T47D (cell line): ENCODE measurements around the gene SUMO4.
A peak's percentile ranks its signal among the peaks of the same experiment; 100 is the strongest.

ENCODE experiments used
- DNase-seq, 2 experiments: peaks; one replicate each; pipeline versions ENCODE4 v3.0.0 to v3.0.0-alpha.2; 2011 to 2012; ENCODE audit warnings: low read depth in 1 of 2, low spot score in 1 of 2
- JUND ChIP-seq: IDR thresholded peaks from 2 replicates; pipeline ENCODE4 v1.6.1; 2012; ENCODE audit warnings: low read depth
- in situ Hi-C: cut with HindIII; loops from 2 replicates; pipeline ENCODE4 v1.10.0; 2016; ENCODE audit warnings: low sequenced_read_pairs, low pct_unique_long_range_greater_than_20kb

The SUMO4 gene

DNA sequence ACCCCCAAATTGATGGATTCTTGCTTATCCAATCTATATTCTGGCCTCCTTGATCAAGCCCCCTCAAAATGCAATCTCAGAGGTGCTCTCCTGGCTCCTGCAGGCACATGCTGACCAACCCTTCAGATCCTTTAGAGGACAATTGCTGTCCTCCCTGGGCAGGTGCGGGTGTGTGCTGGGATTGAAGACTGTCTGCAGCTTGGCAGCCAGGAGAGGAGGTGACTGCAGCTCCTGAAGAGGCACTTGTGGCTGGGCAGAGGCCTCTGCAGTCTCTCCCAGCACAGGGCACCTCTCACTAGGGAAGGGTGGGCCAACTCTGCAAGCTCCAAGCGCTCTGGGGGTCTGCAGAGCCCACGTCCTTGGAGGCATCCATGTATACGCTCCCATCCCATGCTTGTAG lies 28.5 kb downstream of the SUMO4 start:
- in situ Hi-C loops, result no loop called here
- TF ChIP-seq JUND, result no peak
- no peak for DNase-seq

DNA sequence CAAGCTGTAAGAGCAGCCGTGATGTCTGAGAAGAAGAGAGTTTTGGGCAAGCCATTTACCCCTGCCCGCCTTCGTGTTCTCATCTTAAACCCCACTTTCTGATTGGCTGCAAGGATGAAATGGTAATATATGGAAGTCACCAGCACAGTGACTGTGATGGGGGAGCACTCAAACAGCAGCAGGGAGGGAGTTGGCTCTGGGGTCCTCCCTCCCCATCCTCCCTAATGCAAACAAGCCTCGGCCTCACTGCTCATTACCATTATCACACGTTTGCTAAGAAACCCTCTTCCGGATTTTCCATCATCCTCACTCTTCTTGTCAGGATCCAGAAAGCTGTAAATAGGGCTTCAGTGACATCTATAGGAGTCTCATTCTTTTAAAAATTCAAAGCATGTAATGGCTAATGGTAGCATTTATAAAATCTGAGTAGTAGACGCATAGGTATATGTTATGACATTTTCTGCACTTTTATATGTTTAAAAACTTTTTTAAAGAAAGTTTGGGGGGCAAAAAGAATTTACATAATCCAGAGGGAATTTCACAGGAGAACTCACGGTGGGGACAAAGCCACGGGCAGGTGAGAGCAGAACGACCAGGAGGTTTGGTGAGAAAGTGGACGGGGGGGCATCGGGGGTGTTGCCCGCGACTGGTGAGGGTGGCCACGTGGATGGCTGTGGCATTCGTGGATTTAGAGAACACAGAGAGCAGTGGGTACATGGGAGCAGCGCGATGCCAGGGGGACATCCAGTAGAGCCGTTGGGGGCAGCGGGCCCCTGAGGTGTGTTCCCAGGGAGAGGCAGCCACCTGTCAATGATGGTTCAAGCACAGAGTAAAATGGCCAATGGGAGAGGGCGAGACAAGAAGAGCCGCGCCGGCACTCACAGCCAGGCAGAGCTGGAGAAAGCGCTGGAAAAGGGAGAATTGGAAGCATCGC lies 29.6 kb downstream of the SUMO4 start:
- TF ChIP-seq JUND, result no peak
- DNase-seq, result peak in 1 of 2 experiments; percentile 27
- in situ Hi-C loops, result no loop called here

DNA sequence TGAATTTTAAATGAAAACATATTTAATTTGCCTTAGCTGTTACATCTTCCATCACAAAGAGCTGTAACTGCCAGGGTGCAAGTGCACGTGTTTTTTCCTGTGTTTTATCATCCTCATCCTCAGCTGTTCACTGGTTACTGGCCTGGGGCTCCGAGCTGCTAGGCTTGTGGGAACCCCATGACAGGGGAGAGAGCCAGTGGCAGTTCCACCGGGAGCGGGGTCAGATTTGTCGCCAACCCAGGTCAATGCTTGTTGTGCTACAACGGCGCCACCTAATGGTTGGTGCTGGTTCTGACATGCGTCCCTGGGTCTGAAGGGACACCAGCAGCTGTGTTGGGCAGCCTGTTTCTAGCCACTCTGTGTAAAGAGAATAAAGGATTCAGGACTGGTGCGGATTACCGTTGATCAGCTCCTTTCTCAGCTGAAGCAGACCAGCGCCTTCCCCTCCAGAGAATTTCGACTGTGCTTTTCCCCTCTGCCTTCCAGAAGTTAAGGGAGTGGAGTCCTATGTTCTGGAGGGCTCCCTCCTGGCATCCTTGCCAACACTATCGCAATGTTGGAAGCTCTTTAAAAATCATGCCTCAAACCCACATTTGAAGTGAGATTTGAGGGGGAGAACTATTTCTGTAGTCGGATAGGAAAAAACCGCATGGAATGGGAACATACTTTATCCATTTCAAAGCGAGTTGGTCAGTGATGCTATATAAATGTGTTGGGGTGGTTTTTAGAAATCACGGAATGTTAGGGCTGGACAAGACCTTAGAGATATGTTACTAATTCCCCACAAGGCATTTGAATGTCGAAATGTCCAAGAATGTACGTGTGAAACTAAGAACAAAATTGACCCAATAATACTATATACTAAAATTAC lies 32.1 kb downstream of the SUMO4 start:
- peak; percentile 69 to 88 for DNase-seq
- in situ Hi-C loops, result no loop called here
- no peak for TF ChIP-seq JUND

DNA sequence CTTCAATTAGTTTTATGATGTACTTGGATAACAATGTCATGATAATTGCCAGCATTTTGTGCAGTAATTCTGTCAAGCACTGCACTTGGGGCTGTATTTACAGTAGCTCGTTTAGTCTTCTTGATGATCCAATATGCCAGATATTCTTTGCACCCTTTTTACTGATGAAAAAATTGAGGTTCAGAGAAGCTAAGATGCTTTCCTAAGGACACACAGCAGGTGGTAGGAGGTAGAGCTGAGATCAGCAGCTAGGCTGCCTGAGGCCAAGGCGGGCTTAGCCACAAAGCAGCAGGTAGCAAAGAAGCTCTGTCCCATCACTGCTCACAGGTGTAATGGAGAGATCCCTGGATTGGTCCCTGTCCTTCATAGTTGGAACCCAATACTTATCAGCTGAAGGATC lies 33.3 kb downstream of the SUMO4 start:
- in situ Hi-C loops, result no loop called here
- TF ChIP-seq JUND, result no peak
- DNase-seq, result no peak

DNA sequence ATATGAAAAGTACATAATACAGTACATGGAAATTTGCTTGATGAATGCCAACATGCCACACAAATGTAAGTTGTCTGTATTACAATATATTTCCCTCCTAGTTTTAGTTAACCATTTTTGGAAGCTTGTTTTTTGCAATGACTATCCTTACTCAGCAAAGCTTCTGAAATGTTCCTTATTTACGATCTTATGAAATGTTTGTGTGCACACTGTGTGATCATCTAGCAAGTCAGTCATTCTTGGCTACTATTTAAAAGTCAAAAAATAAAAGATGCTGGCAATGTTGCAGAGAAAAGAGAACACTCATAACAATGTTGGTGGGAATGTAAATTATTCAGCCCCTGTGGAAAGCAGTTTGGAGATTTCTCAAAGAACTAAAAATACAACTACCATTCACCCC lies 33.8 kb downstream of the SUMO4 start:
- in situ Hi-C loops, result no loop called here
- no peak for DNase-seq
- TF ChIP-seq JUND, result no peak

DNA sequence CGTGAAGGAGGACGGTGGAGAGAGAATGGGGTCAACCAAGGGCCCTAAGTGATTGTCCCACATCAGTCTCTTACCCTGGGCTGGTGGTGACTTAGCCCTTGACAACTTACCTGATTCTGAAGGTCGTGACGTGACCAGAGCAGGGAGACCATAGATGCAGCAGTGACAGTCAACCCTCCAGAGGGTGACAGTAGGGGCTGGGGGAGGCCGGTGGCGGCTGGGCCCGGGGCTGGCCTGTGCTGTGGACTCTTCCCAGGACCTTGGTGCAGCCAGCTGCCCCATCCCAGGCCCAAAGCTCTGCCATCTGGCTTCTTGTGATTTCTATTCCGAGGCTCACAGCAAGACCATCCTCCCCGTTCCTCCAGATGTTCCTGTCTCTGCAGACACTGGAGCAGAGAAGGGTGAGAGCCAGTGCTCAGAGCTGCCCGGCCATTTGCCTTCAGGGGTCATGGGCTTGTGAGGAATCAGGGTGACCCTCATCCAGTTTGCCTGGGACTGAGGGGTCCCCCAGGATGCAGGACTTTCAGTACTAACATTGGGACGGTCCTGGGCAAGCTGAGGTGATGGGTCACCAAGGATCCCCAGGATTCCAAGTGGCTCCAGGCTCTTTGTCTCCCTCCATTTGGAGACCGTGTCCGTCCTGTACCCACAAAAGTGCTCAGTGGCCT lies 36.0 kb downstream of the SUMO4 start:
- no peak for DNase-seq
- TF ChIP-seq JUND, result no peak
- in situ Hi-C loops, result no loop called here

DNA sequence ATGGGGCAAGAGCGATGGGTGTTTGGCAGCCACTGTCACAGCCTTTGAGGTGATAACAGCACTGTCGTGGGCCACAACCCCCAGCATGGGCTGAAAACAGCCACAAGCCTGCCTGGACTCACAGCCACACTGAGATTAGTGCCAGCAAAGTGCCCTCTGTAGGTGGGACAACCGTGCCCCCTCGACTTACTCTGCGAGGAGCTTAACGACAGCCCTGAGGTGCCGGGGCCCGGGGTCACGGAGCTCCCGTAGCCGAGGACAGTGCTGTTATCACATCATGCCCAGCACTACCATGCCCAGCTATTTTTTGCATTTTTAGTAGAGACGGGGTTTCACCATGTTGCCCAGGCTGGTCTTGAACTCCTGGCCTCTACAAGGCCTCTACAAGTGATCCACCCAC lies 36.6 kb downstream of the SUMO4 start:
- in situ Hi-C loops, result no loop called here

DNA sequence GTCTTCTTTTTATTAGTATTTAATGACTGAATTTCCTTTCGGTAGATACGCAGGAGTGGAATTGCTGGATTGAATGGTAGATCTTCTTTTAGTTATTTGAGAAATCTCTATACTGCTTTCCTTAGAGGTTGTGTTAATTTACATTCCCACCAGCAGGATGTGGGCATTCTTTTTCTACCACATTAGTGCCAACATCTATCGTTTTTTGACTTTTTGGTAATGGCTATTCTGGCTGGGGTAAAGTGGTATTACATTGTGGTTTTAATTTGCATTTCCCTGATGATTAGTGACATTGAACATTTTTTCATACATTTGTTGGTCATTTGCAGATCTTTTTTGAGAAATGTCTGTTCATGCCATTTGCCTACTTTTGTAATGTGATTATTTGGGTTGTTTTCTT lies 37.1 kb downstream of the SUMO4 start:
- no peak for DNase-seq
- TF ChIP-seq JUND, result no peak
- in situ Hi-C loops, result no loop called here

More for the DNA sequence above, 36.6 kb downstream of the SUMO4 start:
- DNase-seq, result no peak
- TF ChIP-seq JUND, result no peak

DNA sequence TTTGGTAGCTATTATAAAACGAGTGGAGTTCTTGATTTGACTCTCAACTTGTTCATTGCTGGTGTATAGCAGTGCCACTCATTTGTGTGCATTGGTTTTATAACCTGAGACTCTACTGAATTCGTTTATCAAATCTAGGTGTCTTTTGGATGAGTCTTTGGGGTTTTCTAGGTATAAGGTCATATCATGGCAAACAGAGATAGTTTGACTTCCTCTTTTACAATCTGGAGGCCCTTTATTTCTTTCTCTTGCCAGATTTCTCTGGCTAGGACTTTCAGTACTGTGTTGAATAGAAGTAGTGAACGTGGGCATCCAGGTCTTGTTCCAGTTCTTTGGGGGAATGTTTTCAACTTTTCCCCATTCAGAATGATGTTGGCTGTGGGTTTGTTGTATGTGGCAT lies 38.8 kb downstream of the SUMO4 start:
- in situ Hi-C loops, result no loop called here
- DNase-seq, result no peak

DNA sequence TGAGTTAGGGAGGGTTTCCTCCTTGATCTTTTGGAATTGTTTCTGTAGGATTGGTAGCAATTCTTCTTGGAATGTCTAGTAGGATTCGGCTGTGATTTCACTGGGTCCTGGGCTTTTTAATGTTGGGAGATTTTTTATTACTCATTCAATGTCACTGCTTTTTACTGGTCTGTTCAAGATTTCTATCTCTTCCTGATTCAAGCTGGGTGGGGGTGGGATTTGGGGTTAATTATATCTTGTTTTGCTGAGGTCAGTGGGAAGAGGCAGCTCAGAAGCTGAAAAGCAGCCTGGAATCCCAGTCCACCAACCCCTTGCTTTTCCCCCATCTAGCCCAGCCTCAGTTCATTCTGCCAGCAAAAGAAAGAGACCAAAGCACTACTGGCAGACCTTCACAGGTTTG lies 39.6 kb downstream of the SUMO4 start:
- DNase-seq, result no peak
- in situ Hi-C loops, result no loop called here
- no peak for TF ChIP-seq JUND

More for the DNA sequence above, 38.8 kb downstream of the SUMO4 start:
- TF ChIP-seq JUND, result no peak

DNA sequence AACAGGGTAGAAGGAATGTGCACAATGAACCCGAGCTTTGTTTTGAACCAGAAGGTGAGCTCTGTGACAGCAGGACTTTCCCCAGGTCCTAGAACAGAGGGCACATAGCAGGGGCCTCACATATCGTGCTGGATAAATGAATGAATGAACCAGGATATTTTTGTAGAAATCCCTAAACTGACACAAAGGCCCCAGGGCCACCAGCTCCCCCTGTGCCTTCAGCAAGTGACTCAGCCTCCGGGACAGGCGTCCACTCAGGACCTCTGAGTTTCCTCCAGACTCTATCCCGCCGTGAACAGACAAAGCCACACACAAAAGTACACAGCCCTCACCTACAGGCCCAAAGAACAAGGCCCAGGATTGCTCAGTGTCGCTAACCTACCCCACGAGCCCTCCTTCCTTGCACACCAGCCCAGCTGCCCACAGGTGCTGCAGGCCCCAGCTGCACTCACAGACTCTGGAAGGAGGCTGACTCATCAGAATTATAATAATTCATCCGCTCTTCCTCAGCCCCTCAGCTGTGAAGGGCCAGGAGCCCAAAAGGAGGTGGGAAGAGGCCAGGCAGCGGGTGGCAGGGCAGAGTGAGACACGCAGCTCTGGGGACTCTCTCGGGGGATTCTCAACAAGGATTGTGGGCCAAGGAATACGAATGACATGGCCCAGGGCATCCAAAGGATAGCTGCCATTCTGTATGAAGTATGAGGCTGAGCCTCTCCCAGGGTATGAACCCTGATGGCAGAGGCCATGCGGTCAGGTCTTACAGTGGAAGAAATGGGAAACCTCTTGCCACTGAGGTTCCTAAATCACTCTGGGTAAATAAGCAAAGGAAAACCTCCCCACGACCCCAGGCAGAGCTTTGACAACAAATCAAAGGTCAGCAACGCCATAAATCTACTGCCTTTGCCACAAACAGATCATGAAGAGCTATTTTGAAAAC lies 40.9 kb downstream of the SUMO4 start:
- TF ChIP-seq JUND, result no peak
- in situ Hi-C loops, result no loop called here
- DNase-seq, result no peak
